ENCODE results near the gene DHX8. TPM values are rescaled to one million over a fixed set of nuclear protein-coding genes. Genes with fewer than 3 reads are reported as not detected.

Gene DHX8
- total RNA-seq, 1 experiment from 2014 or later: 54.1 TPM

DNA sequence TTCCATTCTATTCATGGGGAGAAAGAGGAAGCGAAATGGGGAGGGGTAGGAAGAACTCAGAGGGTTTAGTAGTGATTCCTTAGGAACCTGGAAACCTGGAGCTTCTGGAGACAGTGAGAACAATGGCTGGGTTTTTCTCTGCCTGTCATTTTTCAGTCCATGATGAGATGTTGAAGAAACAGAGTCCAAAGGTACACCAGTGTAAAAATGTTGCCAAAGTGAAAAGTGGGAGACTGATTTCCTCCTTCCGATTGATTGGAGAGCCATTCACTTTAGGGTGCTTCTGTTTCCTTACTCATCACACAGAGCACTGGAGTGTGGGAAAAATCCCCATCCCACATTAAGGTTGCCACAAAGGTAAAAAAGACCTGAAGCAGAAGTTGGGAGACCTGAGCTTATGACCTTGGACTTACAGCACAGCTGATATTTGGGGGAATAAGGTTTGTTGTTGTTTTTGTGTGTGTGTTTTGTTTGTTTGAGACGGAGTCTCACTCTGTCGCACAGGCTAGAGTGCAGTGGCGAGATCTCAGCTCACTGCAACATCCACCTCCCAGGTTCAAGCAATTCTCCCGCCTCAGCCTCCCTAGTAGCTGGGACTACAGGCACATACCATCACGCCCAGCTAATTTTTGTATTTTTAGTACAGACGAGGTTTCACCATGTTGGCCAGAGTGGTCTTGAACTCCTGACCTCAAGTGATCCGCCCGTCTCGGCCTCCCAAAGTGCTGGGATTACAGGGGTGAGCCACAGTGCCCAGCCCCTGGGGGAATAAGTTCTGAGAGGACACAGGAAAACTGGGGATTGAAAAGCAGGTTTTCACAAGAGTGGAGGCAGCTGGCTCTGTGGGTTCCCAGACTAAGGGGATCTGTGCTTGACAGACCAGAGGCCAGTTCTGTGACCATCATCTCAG is 1.4 kb upstream of the DHX8 start:
- Histone ChIP-seq H3K18ac (ENCODE audit: insufficient read length, low read depth, low read length) (no peak overlapping the region), H2AFZ (ENCODE audit: low read length) (no peak overlapping the region)
- peak overlapping the region in 1 of 3 experiments; percentile 48; a peak in 1 of 7 replicates for H3K27ac Mint-ChIP-seq

More for the DNA sequence above, 1.4 kb upstream of the DHX8 start:
- H3K9me3 ChIP-seq (ENCODE audit: control insufficient read depth, low read depth, low read length): no peaks in the 10 kb centered on the region
- no CpG with 5 or more reads among the region's 11 CpGs for WGBS (ENCODE audit: extremely low coverage, insufficient read length, low lambda C conversion rate)
- no peak overlapping the region for H3K27ac ChIP-seq (ENCODE audit: insufficient read length, low read depth, low read length)
- H4K20me1 ChIP-seq (ENCODE audit: control insufficient read depth, insufficient read depth, insufficient read length): no peaks in the 10 kb centered on the region
- H4K5ac ChIP-seq (ENCODE audit: insufficient read length, low read depth, low read length): no peak overlapping the region
- no peak overlapping the region for H3K56ac ChIP-seq (ENCODE audit: insufficient read length, low read depth, low read length)
- no peak overlapping the region for H2BK120ac ChIP-seq (ENCODE audit: low read depth, low read length, poor library complexity, severe bottlenecking)
- H3T11ph ChIP-seq (ENCODE audit: low read length): no peak overlapping the region
- peaks cover 17% of the 10 kb centered on the region for H3K79me2 ChIP-seq (ENCODE audit: insufficient read depth, low read length)
- H3K27me3 Mint-ChIP-seq (ENCODE audit: low read depth): no peaks in the 10 kb centered on the region
- TF ChIP-seq, protein P1, sequence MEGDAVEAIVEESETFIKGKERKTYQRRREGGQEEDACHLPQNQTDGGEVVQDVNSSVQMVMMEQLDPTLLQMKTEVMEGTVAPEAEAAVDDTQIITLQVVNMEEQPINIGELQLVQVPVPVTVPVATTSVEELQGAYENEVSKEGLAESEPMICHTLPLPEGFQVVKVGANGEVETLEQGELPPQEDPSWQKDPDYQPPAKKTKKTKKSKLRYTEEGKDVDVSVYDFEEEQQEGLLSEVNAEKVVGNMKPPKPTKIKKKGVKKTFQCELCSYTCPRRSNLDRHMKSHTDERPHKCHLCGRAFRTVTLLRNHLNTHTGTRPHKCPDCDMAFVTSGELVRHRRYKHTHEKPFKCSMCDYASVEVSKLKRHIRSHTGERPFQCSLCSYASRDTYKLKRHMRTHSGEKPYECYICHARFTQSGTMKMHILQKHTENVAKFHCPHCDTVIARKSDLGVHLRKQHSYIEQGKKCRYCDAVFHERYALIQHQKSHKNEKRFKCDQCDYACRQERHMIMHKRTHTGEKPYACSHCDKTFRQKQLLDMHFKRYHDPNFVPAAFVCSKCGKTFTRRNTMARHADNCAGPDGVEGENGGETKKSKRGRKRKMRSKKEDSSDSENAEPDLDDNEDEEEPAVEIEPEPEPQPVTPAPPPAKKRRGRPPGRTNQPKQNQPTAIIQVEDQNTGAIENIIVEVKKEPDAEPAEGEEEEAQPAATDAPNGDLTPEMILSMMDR (conservative IDR thresholded peaks at IDR 0.05): no peak
- no peak for DNase-seq
- H3K4me2 ChIP-seq (ENCODE audit: insufficient read depth, insufficient read length, low read length): no peak overlapping the region
- H3K4ac ChIP-seq (ENCODE audit: low read depth, low read length): no peak overlapping the region
- no peak overlapping the region for H3K9ac ChIP-seq (ENCODE audit: extremely low read depth, insufficient read length, low read length)
- no peak overlapping the region for H3K14ac ChIP-seq (ENCODE audit: insufficient read depth, low read length)
- no peak overlapping the region for H2BK15ac ChIP-seq (ENCODE audit: low read depth, low read length)
- no peaks in the 10 kb centered on the region for H3K9me3 Mint-ChIP-seq
- H3K27me3 ChIP-seq (ENCODE audit: insufficient read depth, low read length): no peaks in the 10 kb centered on the region
- no peak overlapping the region for H2BK5ac ChIP-seq (ENCODE audit: insufficient read length, low read length)
- H4K8ac ChIP-seq (replicated peaks; ENCODE audit: insufficient read length, low read depth, low read length): no peak overlapping the region
- peaks cover 3% of the 10 kb centered on the region; the same call in 1 of the 2 replicates for H3K4me1 ChIP-seq (ENCODE audit: insufficient read depth, low read length)
- no peak overlapping the region for H2AK5ac ChIP-seq (ENCODE audit: insufficient read length, low read length)
- H3K4me1 Mint-ChIP-seq: peaks cover 16 to 24% of the 10 kb centered on the region in 2 experiments
- no peak overlapping the region for H2BK20ac ChIP-seq (ENCODE audit: low read depth, low read length, poor library complexity, severe bottlenecking)
- no peak overlapping the region for H3K4me3 Mint-ChIP-seq
- H3K23ac ChIP-seq (ENCODE audit: insufficient read length, low read depth, low read length): no peak overlapping the region
- no peak overlapping the region for H4K91ac ChIP-seq (ENCODE audit: insufficient read length, low read depth, low read length)
- no peaks in the 10 kb centered on the region for H3K79me1 ChIP-seq (ENCODE audit: insufficient read depth, low read depth, low read length, poor library complexity, severe bottlenecking)
- H3K36me3 Mint-ChIP-seq (ENCODE audit: insufficient read depth in 1 of 3, low read depth in 3 of 3): peaks cover 0 to 3% (median 2%) of the 10 kb centered on the region in 3 experiments; a peak in 2 of 7 replicates
- no peaks in the 10 kb centered on the region for H3K23me2 ChIP-seq (ENCODE audit: insufficient read length, low read depth, low read length, poor library complexity, severe bottlenecking)
- H2BK12ac ChIP-seq (ENCODE audit: insufficient read length, low read depth, low read length): no peak overlapping the region

Data from H9 (cell line).